Omental fat pad (tissue), 4 donors: ENCODE measurements around the gene RASAL2. TPM values are rescaled to one million over a fixed set of nuclear protein-coding genes. Genes with fewer than 3 reads are reported as not detected.

Source experiments
- ATAC-seq: fragments of 150-250 bp; one replicate; pipeline ENCODE4 v1.9.1; 2016; ENCODE audit warnings: mild to moderate bottlenecking, moderate library complexity; ENCODE audit not compliant: low FRiP score
- DNase-seq: peaks from one replicate; pipeline ENCODE4 v3.0.0-alpha.2; 2019; ENCODE audit warnings: low spot score
- total RNA-seq, 4 donors: library from RNA; depleted of rRNA; stranded (reverse); fragments of >200 nt; gene quantifications; one replicate each; pipeline ENCODE4 v1.1.0, GENCODE V29; 2016
- TF ChIP-seq, protein P1 (sequence below), 3 donors: fragments of 450-650 bp; IDR thresholded peaks; one replicate each; pipeline ENCODE4 v1.5.1; 2016 to 2017; ENCODE audit warnings: antibody characterized with exemption in 3 of 3, mild to moderate bottlenecking in 3 of 3, moderate library complexity in 2 of 3

The RASAL2 gene
- total RNA-seq, 4 donors from 2014 or later = 13.5 to 52.3 (median 30.9) TPM

DNA sequence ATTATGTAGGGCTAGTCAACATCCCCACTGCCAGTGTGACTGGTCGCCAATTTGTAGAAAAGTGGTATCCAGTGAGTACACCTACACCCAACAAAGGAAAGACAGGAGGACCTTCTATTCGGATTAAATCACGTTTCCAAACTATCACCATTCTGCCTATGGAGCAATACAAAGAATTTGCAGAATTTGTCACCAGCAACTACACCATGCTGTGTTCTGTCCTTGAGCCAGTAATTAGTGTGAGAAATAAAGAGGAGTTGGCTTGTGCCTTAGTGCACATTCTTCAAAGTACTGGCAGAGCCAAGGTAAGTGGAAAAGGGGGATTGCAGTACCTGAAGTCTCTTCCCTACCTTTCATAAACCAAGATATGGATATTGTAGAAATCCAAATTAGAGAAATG is 349.0 kb downstream of the RASAL2 start:
- DNase-seq = no peak
- TF ChIP-seq, protein P1, sequence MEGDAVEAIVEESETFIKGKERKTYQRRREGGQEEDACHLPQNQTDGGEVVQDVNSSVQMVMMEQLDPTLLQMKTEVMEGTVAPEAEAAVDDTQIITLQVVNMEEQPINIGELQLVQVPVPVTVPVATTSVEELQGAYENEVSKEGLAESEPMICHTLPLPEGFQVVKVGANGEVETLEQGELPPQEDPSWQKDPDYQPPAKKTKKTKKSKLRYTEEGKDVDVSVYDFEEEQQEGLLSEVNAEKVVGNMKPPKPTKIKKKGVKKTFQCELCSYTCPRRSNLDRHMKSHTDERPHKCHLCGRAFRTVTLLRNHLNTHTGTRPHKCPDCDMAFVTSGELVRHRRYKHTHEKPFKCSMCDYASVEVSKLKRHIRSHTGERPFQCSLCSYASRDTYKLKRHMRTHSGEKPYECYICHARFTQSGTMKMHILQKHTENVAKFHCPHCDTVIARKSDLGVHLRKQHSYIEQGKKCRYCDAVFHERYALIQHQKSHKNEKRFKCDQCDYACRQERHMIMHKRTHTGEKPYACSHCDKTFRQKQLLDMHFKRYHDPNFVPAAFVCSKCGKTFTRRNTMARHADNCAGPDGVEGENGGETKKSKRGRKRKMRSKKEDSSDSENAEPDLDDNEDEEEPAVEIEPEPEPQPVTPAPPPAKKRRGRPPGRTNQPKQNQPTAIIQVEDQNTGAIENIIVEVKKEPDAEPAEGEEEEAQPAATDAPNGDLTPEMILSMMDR (IDR thresholded peaks at IDR 0.05) = no peak
- ATAC-seq = no peak

GRCh38 chr1:178450871-178451270 is 357.0 kb downstream of the RASAL2 start:
- DNase-seq (no peak), ATAC-seq (no peak)
- TF ChIP-seq, protein P1 (IDR thresholded peaks at IDR 0.05) = no peak

- no peak for DNase-seq
- ATAC-seq = no peak
- TF ChIP-seq, protein P1 (IDR thresholded peaks at IDR 0.05) = no peak
Observed at GRCh38 chr1:178451529-178451928, 357.6 kb downstream of the RASAL2 start.

DNA sequence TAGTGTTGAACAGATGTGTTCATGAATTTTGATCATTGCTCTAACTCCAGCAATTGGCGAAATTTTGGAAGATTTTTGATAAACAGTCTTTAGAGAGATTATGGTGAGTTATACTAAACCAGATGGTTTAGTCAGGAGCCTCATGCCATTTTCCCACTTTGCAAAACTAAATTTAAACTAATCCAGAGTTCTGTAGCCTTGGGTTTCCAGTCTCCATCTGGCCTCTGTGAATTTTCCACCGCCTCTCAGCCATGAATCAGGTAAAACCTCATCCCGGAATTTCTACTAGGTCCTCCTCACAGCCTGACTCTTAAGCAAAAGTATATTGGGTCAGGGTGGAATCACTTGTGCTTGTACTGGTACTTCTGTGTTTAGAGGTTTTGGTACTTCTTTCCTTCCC is 358.1 kb downstream of the RASAL2 start:
- no peak for DNase-seq
- TF ChIP-seq, protein P1 (IDR thresholded peaks at IDR 0.05) = no peak
- ATAC-seq = no peak

DNA sequence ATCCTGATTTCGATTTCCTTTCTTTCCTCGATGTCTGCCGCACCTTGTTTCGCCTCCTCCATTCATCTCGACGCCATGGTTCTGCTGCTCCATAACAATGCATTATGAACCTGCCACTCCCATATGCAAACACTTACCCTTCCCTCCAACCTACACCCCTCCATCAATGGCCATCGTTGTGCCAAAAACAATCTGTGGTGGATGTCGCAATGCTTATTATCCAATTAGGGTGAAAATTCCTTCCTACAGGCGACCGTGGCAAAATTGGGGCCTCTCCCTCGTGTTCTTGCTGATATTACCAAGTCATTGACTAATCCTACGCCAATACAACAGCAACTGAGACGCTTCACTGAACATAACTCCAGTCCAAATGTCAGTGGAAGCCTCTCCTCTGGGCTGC is 362.6 kb downstream of the RASAL2 start:
- TF ChIP-seq, protein P1 (IDR thresholded peaks at IDR 0.05) = no peak
- ATAC-seq = no peak

DNA sequence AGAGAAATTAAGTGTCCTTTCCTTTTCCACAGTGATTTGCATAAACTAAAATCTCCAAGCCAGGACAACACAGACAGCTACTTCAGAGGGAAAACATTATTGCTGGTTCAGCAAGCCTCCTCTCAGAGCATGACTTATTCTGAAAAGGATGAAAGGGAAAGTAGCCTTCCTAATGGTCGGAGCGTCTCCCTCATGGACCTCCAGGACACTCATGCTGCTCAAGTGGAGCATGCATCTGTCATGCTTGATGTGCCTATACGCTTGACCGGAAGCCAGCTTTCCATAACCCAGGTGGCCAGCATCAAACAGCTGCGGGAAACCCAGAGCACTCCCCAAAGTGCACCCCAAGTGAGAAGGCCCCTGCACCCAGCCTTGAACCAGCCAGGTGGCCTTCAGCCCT is 363.7 kb downstream of the RASAL2 start:
- no peak for ATAC-seq
- TF ChIP-seq, protein P1 (IDR thresholded peaks at IDR 0.05) = no peak
- DNase-seq = no peak

More for the DNA sequence above, 362.6 kb downstream of the RASAL2 start:
- no peak for DNase-seq

DNA sequence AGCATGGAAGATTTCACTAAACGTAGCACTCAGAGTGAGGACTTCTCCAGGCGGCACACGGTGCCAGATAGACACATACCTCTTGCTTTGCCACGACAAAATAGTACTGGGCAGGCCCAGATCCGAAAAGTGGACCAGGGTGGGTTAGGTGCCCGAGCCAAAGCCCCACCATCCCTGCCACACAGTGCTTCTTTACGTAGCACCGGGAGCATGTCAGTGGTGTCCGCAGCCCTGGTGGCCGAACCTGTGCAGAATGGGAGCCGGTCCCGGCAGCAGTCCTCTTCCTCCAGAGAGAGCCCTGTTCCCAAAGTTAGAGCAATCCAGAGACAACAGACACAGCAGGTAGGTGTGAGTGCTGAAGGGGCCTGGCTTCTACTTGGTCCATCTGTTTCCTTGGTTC is 364.3 kb downstream of the RASAL2 start:
- ATAC-seq = no peak
- DNase-seq = no peak
- TF ChIP-seq, protein P1 (IDR thresholded peaks at IDR 0.05) = no peak
